HEK293T (cell line): ENCODE measurements around the gene MRPL11.

Experiments
- CTCF ChIA-PET: fragments of 350-600 bp; formaldehyde crosslinking; extraction: SDS; loops from one replicate; lab custom pipeline; 2021; ENCODE audit warnings: antibody characterized with exemption, inconsistent platforms; lab: Yijun Ruan, JAX
- POLR2A ChIA-PET: fragments of 350-600 bp; formaldehyde crosslinking; extraction: SDS; loops from one replicate; lab custom pipeline; 2020; ENCODE audit warnings: antibody characterized with exemption, inconsistent platforms; lab: Yijun Ruan, JAX
- DNase-seq: peaks from one replicate; pipeline ENCODE4 v3.0.0; 2012; ENCODE audit warnings: mixed read lengths; ENCODE audit errors: extremely low spot score
- ARNT ChIP-seq: fragments of 450-650 bp; IDR thresholded peaks from 2 replicates; pipeline ENCODE4 v1.6.1; 2017; ENCODE audit warnings: mild to moderate bottlenecking
- BHLHE40 ChIP-seq: fragments of 450-650 bp; IDR thresholded peaks from 2 replicates; pipeline ENCODE4 v1.6.1; 2016; ENCODE audit warnings: mild to moderate bottlenecking, moderate library complexity, borderline replicate concordance
- CTBP1 ChIP-seq: fragments of 450-650 bp; IDR thresholded peaks from 2 replicates; pipeline ENCODE4 v1.6.1; 2016; ENCODE audit warnings: borderline replicate concordance
- ELF4 ChIP-seq: fragments of 450-650 bp; IDR thresholded peaks from 2 replicates; pipeline ENCODE4 v1.6.1; 2017; ENCODE audit warnings: antibody characterized with exemption
- FOXA1 ChIP-seq: fragments of 450-650 bp; IDR thresholded peaks from 2 replicates; pipeline ENCODE4 v1.6.1; 2016; ENCODE audit warnings: mild to moderate bottlenecking
- FOXK2 ChIP-seq: fragments of 450-650 bp; IDR thresholded peaks from 2 replicates; pipeline ENCODE4 v1.6.1; 2016; ENCODE audit warnings: mild to moderate bottlenecking
- FOXM1 ChIP-seq: fragments of 450-650 bp; IDR thresholded peaks from 2 replicates; pipeline ENCODE4 v1.6.1; 2017; ENCODE audit warnings: mild to moderate bottlenecking, borderline replicate concordance
- HDGF ChIP-seq: fragments of 450-650 bp; IDR thresholded peaks from 2 replicates; pipeline ENCODE4 v1.6.1; 2017; ENCODE audit warnings: antibody characterized with exemption, borderline replicate concordance
- L3MBTL2 ChIP-seq: fragments of 450-650 bp; conservative IDR thresholded peaks from 2 replicates; pipeline ENCODE4 v1.6.1; 2016; ENCODE audit warnings: mild to moderate bottlenecking
- LEF1 ChIP-seq: fragments of 450-650 bp; IDR thresholded peaks from 2 replicates; pipeline ENCODE4 v1.6.1; 2017; ENCODE audit warnings: mild to moderate bottlenecking, borderline replicate concordance
- NFRKB ChIP-seq: fragments of 450-650 bp; IDR thresholded peaks from 2 replicates; pipeline ENCODE4 v1.6.1; 2016; ENCODE audit warnings: mild to moderate bottlenecking, moderate library complexity
- SP1 ChIP-seq: fragments of 450-650 bp; IDR thresholded peaks from 2 replicates; pipeline ENCODE4 v1.6.1; 2017
- SUZ12 ChIP-seq: fragments of 450-650 bp; IDR thresholded peaks from 2 replicates; pipeline ENCODE4 v1.6.1; 2016; ENCODE audit warnings: mild to moderate bottlenecking
- TARDBP ChIP-seq: fragments of 450-650 bp; IDR thresholded peaks from 2 replicates; pipeline ENCODE4 v1.6.1; 2016
- ZNF384 ChIP-seq: fragments of 450-650 bp; IDR thresholded peaks from 2 replicates; pipeline ENCODE4 v1.6.1; 2016
- TF ChIP-seq, protein P1 (sequence below): fragments of 450-650 bp; IDR thresholded peaks from 2 replicates; pipeline ENCODE4 v1.6.1; 2016

Gene MRPL11

DNA sequence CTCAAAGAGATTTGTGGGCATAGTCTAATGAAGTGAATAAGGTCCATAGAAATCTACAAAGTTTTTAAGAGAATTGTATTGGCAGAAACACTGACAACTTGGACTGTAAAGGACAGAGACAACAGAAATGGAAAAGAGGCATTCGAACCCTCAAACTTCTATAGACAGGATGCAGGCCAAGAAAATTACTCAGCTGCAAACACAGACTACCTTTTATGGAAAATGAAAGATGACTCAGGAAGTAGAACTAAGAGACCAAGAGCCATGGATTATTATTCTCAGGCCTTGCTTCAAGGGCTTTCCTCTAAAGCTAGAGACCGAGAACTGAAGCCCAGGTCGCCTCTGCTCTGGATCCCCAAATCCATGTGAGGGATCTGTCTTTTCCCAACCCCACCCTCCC lies 24.3 kb upstream of the MRPL11 start:
- ChIA-PET POLR2A (no interaction called here), CTCF (no interaction called here)
- DNase-seq, result no peak
- TF ChIP-seq LEF1 (no peak), FOXA1 (no peak), L3MBTL2 (no peak), FOXM1 (no peak), FOXK2 (no peak), ZNF384 (no peak), BHLHE40 (no peak), ELF4 (no peak), SUZ12 (no peak), SP1 (no peak), HDGF (no peak), NFRKB (no peak), ARNT (no peak)
- TF ChIP-seq, protein P1, sequence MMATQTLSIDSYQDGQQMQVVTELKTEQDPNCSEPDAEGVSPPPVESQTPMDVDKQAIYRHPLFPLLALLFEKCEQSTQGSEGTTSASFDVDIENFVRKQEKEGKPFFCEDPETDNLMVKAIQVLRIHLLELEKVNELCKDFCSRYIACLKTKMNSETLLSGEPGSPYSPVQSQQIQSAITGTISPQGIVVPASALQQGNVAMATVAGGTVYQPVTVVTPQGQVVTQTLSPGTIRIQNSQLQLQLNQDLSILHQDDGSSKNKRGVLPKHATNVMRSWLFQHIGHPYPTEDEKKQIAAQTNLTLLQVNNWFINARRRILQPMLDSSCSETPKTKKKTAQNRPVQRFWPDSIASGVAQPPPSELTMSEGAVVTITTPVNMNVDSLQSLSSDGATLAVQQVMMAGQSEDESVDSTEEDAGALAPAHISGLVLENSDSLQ, result no peak

DNA sequence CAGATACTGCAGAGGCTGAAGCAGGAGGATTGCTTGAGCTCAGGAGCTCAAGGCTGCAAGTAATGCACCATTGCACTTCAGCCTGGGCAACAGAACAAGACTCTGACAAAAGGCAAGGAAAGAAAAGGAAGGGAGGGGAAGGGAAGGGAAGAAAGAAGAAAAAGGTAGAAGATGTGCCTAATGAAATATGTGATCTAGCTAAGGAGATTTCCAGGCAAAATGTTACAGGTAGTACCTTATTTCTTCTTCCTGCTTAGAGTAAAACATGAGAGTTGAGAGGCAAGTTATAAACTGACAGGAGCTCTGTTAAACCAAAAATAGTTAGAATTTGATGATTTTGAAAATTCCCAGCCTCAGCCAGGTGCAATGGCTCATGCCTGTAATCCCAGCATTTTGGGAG lies 23.4 kb upstream of the MRPL11 start:
- DNase-seq, result no peak
- TF ChIP-seq HDGF, result no peak
- TF ChIP-seq BHLHE40, result no peak
- no peak for TF ChIP-seq LEF1
- CTCF ChIA-PET, result no interaction called here
- POLR2A ChIA-PET, result no interaction called here

DNA sequence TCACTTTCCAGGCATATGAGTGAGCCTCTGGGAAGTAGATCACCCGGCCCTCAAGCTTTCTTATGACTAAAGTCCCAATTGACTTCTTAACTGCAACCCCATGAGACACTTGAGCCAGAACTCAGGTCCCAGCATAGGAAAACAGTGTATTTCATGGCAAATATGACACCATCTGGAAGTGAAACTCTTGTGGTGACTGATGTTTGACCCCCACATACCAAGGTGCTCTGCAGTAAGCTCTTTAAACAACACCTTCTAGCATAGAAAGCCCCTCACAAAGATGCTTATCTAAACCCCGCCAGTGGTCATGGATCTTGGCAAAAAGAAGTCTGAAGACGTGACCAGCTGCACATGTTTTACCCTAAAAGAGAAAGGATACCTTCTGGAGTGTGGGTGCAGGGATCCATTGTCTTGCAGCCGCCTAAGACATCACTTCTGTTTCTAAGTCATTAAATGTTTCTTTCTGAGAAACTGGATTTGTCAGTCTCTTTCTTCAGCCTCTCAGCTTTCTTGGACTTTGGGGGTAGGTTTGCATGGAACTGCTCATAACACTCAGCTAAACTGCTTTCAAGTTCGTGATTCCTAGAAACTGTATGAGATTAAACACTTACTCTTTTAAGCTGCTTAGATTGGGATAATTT lies 20.6 kb upstream of the MRPL11 start:
- ChIA-PET POLR2A (interaction anchor here (1.0 kb wide), 1 partner anchor 20 kb away, joined by 3 read pairs; the partner anchor contains the start of gene MRPL11), CTCF (interaction anchor here (1.3 kb wide), 1 partner anchor 20 kb away, joined by 6 read pairs; the partner anchor contains the start of gene MRPL11)
- no peak for DNase-seq

DNA sequence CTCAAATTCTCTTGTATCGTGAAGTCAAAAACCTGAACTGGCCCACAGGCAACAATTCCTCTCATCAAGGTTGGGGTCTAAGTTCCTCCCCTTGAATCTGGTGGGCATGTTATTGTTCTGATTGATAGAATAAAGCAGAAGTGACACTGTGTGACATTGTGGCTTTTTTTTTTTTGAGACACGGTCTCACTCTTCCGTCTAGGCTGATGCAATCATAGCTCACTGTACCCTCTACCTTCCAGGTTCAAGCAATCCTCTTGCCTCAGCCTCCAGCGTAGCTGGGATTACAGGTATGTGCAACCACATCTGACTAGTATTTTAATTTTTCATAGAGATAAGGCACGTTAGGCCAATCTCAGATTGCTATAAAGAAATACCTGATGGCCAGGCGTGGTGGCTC lies 19.2 kb upstream of the MRPL11 start:
- no peak for DNase-seq
- CTCF ChIA-PET, result interaction anchor here (0.7 kb wide), 1 partner anchor 220 kb away, joined by 3 read pairs; no protein-coding TSS in a partner anchor
- POLR2A ChIA-PET, result no interaction called here
- TF ChIP-seq TARDBP, result no peak
- no peak for TF ChIP-seq FOXK2
- TF ChIP-seq ELF4, result no peak
- TF ChIP-seq CTBP1, result no peak
- TF ChIP-seq FOXA1, result no peak
- no peak for TF ChIP-seq NFRKB
- TF ChIP-seq LEF1, result no peak
- TF ChIP-seq BHLHE40, result no peak
- no peak for TF ChIP-seq SUZ12
- no peak for TF ChIP-seq HDGF
- TF ChIP-seq ARNT, result no peak
- no peak for TF ChIP-seq FOXM1
- TF ChIP-seq ZNF384, result no peak
- no peak for TF ChIP-seq L3MBTL2
- TF ChIP-seq SP1, result no peak
- TF ChIP-seq, protein P1, result no peak

More for the DNA sequence above, 20.6 kb upstream of the MRPL11 start:
- TF ChIP-seq ARNT (no peak), ELF4 (no peak), LEF1 (no peak), ZNF384 (no peak), FOXK2 (no peak), FOXM1 (no peak), SP1 (no peak), CTBP1 (no peak), NFRKB (no peak), FOXA1 (no peak), TARDBP (no peak), L3MBTL2 (no peak), SUZ12 (no peak), BHLHE40 (no peak)
- TF ChIP-seq, protein P1, result no peak

DNA sequence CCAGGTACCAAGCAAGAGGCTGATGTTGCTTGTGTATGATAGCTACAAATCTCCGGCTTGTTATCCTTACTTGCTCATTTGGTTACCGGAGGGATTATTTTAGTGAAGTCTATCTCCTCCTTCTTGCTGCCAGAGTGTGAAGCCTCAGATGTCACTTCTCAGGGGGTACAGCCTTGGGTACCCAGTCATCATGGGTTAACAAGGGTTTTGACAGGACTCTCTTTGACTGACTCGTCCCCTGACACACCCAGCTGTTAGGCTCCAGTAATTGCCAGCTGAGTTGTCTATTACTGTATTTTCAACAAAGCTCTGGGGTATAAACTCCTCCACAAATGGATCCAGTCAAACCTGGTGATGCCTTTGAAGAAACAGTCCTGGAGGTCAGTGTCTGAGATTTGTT lies 16.2 kb upstream of the MRPL11 start:
- no peak for DNase-seq
- CTCF ChIA-PET, result interaction anchor here (0.9 kb wide), 1 partner anchor 66 kb away, joined by 5 read pairs; no protein-coding TSS in a partner anchor
- POLR2A ChIA-PET, result interaction anchor here (1.3 kb wide), 1 partner anchor 16 kb away, joined by 5 read pairs; the partner anchor contains the start of gene MRPL11
- TF ChIP-seq ZNF384 (no peak), ELF4 (no peak), TARDBP (no peak), CTBP1 (no peak), NFRKB (no peak), SUZ12 (no peak), SP1 (no peak), FOXM1 (no peak), ARNT (no peak), BHLHE40 (no peak), FOXA1 (no peak), LEF1 (no peak), HDGF (no peak), L3MBTL2 (no peak), FOXK2 (no peak)
- TF ChIP-seq, protein P1, result no peak
